ENCODE measurements around the gene NOS2.
"Not testable (repeated sequence)": the region's sequence is repeated elsewhere in the genome, so short reads cannot be mapped to it uniquely, and the experiment has no call there.

Gene NOS2

GRCh38 chr17:27838607-27839006 is 38.3 kb upstream of the NOS2 start:
- not testable (repeated sequence) for H3K4me1 ChIP-seq (ENCODE audit: control insufficient read depth in 2 of 2, insufficient read depth in 2 of 2, low read length in 2 of 2); H3K27ac ChIP-seq (ENCODE audit: low read depth in 2 of 2, low read length in 2 of 2); H3K27me3 ChIP-seq (ENCODE audit: control insufficient read depth in 2 of 2, insufficient read depth in 2 of 2, low read length in 2 of 2); H3K36me3 ChIP-seq (ENCODE audit: control insufficient read depth in 2 of 2, insufficient read depth in 2 of 2, low read length in 2 of 2); H3K9ac ChIP-seq (ENCODE audit: low read depth in 1 of 2, low read length in 2 of 2); H3K9me3 ChIP-seq (ENCODE audit: control insufficient read depth in 2 of 2, low read length in 2 of 2); H3K4me3 ChIP-seq (ENCODE audit: low read length in 2 of 2)

DNA sequence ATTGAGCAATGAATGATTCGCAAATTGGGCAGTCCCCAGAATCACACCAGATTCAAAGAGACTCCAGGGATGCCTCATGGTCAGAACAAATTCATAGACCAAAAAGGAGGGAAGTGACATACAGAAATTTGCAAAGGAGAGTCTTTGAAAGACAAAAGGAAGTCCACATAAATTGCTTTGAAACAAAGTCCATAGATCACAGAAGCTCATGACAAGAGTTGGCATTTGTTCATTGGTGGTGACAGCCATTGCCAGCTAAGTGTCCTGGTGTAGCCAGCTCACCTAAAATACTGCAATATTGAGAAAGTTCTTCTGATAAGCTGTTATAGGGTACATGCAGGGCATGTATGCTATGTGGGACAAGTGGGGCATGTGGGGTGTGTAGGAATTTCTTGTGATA is 37.4 kb upstream of the NOS2 start:
- not testable (repeated sequence) for H3K9ac ChIP-seq (ENCODE audit: low read depth in 1 of 2, low read length in 2 of 2); H3K4me3 ChIP-seq (ENCODE audit: low read length in 2 of 2); H3K36me3 ChIP-seq (ENCODE audit: control insufficient read depth in 2 of 2, insufficient read depth in 2 of 2, low read length in 2 of 2); H3K27ac ChIP-seq (ENCODE audit: low read depth in 2 of 2, low read length in 2 of 2); H3K9me3 ChIP-seq (ENCODE audit: control insufficient read depth in 2 of 2, low read length in 2 of 2); H3K27me3 ChIP-seq (ENCODE audit: control insufficient read depth in 2 of 2, insufficient read depth in 2 of 2, low read length in 2 of 2); H3K4me1 ChIP-seq (ENCODE audit: control insufficient read depth in 2 of 2, insufficient read depth in 2 of 2, low read length in 2 of 2)

- H3K4me3 ChIP-seq (ENCODE audit: low read length in 2 of 2) = no peak overlapping the region
- no peak overlapping the region for H3K9ac ChIP-seq (ENCODE audit: low read depth in 1 of 2, low read length in 2 of 2)
- H3K4me1 ChIP-seq (ENCODE audit: control insufficient read depth in 2 of 2, insufficient read depth in 2 of 2, low read length in 2 of 2) = no peaks in the 10 kb centered on the region
- no peaks in the 10 kb centered on the region for H3K36me3 ChIP-seq (ENCODE audit: control insufficient read depth in 2 of 2, insufficient read depth in 2 of 2, low read length in 2 of 2)
- peaks cover 0 to 3% of the 10 kb centered on the region in 2 donors for H3K9me3 ChIP-seq (ENCODE audit: control insufficient read depth in 2 of 2, low read length in 2 of 2)
- no peak overlapping the region for H3K27ac ChIP-seq (ENCODE audit: low read depth in 2 of 2, low read length in 2 of 2)
- H3K27me3 ChIP-seq (ENCODE audit: control insufficient read depth in 2 of 2, insufficient read depth in 2 of 2, low read length in 2 of 2) = no peaks in the 10 kb centered on the region
These were observed 36.3 kb upstream of the NOS2 start for GRCh38 chr17:27836651-27837050.

GRCh38 chr17:27834571-27834970 is 34.2 kb upstream of the NOS2 start:
- Histone ChIP-seq H3K4me1 (ENCODE audit: control insufficient read depth in 2 of 2, insufficient read depth in 2 of 2, low read length in 2 of 2) (no peaks in the 10 kb centered on the region), H3K27ac (ENCODE audit: low read depth in 2 of 2, low read length in 2 of 2) (no peak overlapping the region), H3K4me3 (ENCODE audit: low read length in 2 of 2) (no peak overlapping the region), H3K9ac (ENCODE audit: low read depth in 1 of 2, low read length in 2 of 2) (no peak overlapping the region), H3K9me3 (ENCODE audit: control insufficient read depth in 2 of 2, low read length in 2 of 2) (peaks cover 0 to 3% of the 10 kb centered on the region in 2 donors), H3K36me3 (ENCODE audit: control insufficient read depth in 2 of 2, insufficient read depth in 2 of 2, low read length in 2 of 2) (no peaks in the 10 kb centered on the region), H3K27me3 (ENCODE audit: control insufficient read depth in 2 of 2, insufficient read depth in 2 of 2, low read length in 2 of 2) (no peaks in the 10 kb centered on the region)

- Histone ChIP-seq H3K27me3 (ENCODE audit: control insufficient read depth in 2 of 2, insufficient read depth in 2 of 2, low read length in 2 of 2) (no peaks in the 10 kb centered on the region), H3K9me3 (ENCODE audit: control insufficient read depth in 2 of 2, low read length in 2 of 2) (peaks cover 0 to 3% of the 10 kb centered on the region in 2 donors), H3K36me3 (ENCODE audit: control insufficient read depth in 2 of 2, insufficient read depth in 2 of 2, low read length in 2 of 2) (no peaks in the 10 kb centered on the region), H3K9ac (ENCODE audit: low read depth in 1 of 2, low read length in 2 of 2) (no peak overlapping the region), H3K4me1 (ENCODE audit: control insufficient read depth in 2 of 2, insufficient read depth in 2 of 2, low read length in 2 of 2) (no peaks in the 10 kb centered on the region), H3K4me3 (ENCODE audit: low read length in 2 of 2) (no peak overlapping the region), H3K27ac (ENCODE audit: low read depth in 2 of 2, low read length in 2 of 2) (no peak overlapping the region)
These were observed 32.5 kb upstream of the NOS2 start for GRCh38 chr17:27832831-27833230.

DNA sequence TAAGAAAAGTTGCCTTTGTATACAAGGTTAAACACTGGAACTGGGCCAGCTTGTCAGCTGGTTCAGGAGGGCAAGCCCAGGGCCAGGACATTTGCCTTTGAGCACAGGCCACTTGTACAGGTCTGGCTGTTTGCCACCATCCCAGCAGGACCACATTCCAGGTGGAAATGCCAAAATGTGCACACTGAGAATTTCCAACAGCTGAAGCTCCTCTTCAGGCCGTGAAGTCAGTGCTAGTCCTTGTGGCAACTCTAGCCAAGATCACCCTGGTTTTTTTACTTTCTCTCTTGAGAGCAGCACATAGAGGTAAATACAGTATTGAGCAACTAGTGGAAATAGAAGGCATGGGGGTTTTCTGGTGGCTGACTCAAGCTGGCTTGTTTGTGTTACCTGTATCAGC is 29.6 kb upstream of the NOS2 start:
- H3K27ac ChIP-seq (ENCODE audit: low read depth in 2 of 2, low read length in 2 of 2); H3K4me3 ChIP-seq (ENCODE audit: low read length in 2 of 2); H3K9ac ChIP-seq (ENCODE audit: low read depth in 1 of 2, low read length in 2 of 2); H3K9me3 ChIP-seq (ENCODE audit: control insufficient read depth in 2 of 2, low read length in 2 of 2); H3K27me3 ChIP-seq (ENCODE audit: control insufficient read depth in 2 of 2, insufficient read depth in 2 of 2, low read length in 2 of 2); H3K36me3 ChIP-seq (ENCODE audit: control insufficient read depth in 2 of 2, insufficient read depth in 2 of 2, low read length in 2 of 2); H3K4me1 ChIP-seq (ENCODE audit: control insufficient read depth in 2 of 2, insufficient read depth in 2 of 2, low read length in 2 of 2): not testable (repeated sequence)

- H3K4me3 ChIP-seq (ENCODE audit: low read length in 2 of 2); H3K27ac ChIP-seq (ENCODE audit: low read depth in 2 of 2, low read length in 2 of 2); H3K9me3 ChIP-seq (ENCODE audit: control insufficient read depth in 2 of 2, low read length in 2 of 2); H3K4me1 ChIP-seq (ENCODE audit: control insufficient read depth in 2 of 2, insufficient read depth in 2 of 2, low read length in 2 of 2); H3K9ac ChIP-seq (ENCODE audit: low read depth in 1 of 2, low read length in 2 of 2); H3K36me3 ChIP-seq (ENCODE audit: control insufficient read depth in 2 of 2, insufficient read depth in 2 of 2, low read length in 2 of 2); H3K27me3 ChIP-seq (ENCODE audit: control insufficient read depth in 2 of 2, insufficient read depth in 2 of 2, low read length in 2 of 2): not testable (repeated sequence)
These were observed 28.9 kb upstream of the NOS2 start for GRCh38 chr17:27829143-27829711.

DNA sequence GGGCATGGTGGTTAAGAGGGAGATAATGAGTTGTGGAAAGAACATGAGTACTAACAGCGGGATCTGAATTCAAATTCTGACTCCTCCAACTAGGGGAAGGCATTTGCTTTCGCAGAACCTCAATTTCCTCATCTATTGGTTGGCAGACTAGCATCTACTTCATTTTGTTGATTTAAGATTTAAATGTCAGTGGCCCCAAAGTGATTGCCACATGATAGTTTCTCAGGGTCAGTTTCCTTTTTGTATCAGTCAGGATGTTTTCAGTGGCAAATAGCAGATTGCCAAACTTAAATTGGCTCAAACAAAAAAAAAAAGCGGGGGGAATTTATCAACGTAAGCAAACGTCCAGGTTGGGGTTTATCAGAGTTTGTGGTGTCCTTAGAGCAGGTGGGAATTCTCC is 25.1 kb upstream of the NOS2 start:
- Histone ChIP-seq H3K27me3 (ENCODE audit: control insufficient read depth in 2 of 2, insufficient read depth in 2 of 2, low read length in 2 of 2) (no peaks in the 10 kb centered on the region), H3K36me3 (ENCODE audit: control insufficient read depth in 2 of 2, insufficient read depth in 2 of 2, low read length in 2 of 2) (no peaks in the 10 kb centered on the region), H3K4me1 (ENCODE audit: control insufficient read depth in 2 of 2, insufficient read depth in 2 of 2, low read length in 2 of 2) (peaks cover 4 to 7% of the 10 kb centered on the region in 2 donors), H3K27ac (ENCODE audit: low read depth in 2 of 2, low read length in 2 of 2) (no peak overlapping the region), H3K9me3 (ENCODE audit: control insufficient read depth in 2 of 2, low read length in 2 of 2) (peaks cover 0 to 7% of the 10 kb centered on the region in 2 donors), H3K9ac (ENCODE audit: low read depth in 1 of 2, low read length in 2 of 2) (no peak overlapping the region), H3K4me3 (ENCODE audit: low read length in 2 of 2) (no peak overlapping the region)

GRCh38 chr17:27824745-27825144 is 24.4 kb upstream of the NOS2 start:
- Histone ChIP-seq H3K9me3 (ENCODE audit: control insufficient read depth in 2 of 2, low read length in 2 of 2) (peaks cover 0 to 7% of the 10 kb centered on the region in 2 donors), H3K36me3 (ENCODE audit: control insufficient read depth in 2 of 2, insufficient read depth in 2 of 2, low read length in 2 of 2) (no peaks in the 10 kb centered on the region), H3K4me1 (ENCODE audit: control insufficient read depth in 2 of 2, insufficient read depth in 2 of 2, low read length in 2 of 2) (peaks cover 4 to 7% of the 10 kb centered on the region in 2 donors), H3K27ac (ENCODE audit: low read depth in 2 of 2, low read length in 2 of 2) (no peak overlapping the region), H3K4me3 (ENCODE audit: low read length in 2 of 2) (no peak overlapping the region), H3K9ac (ENCODE audit: low read depth in 1 of 2, low read length in 2 of 2) (no peak overlapping the region), H3K27me3 (ENCODE audit: control insufficient read depth in 2 of 2, insufficient read depth in 2 of 2, low read length in 2 of 2) (no peaks in the 10 kb centered on the region)

- H3K9ac ChIP-seq (ENCODE audit: low read depth in 1 of 2, low read length in 2 of 2) = no peak overlapping the region
- no peak overlapping the region for H3K27ac ChIP-seq (ENCODE audit: low read depth in 2 of 2, low read length in 2 of 2)
- H3K9me3 ChIP-seq (ENCODE audit: control insufficient read depth in 2 of 2, low read length in 2 of 2) = peaks cover 0 to 7% of the 10 kb centered on the region in 2 donors
- H3K4me3 ChIP-seq (ENCODE audit: low read length in 2 of 2) = no peak overlapping the region
- H3K36me3 ChIP-seq (ENCODE audit: control insufficient read depth in 2 of 2, insufficient read depth in 2 of 2, low read length in 2 of 2) = no peaks in the 10 kb centered on the region
- H3K4me1 ChIP-seq (ENCODE audit: control insufficient read depth in 2 of 2, insufficient read depth in 2 of 2, low read length in 2 of 2) = peaks cover 4 to 10% of the 10 kb centered on the region in 2 donors
- H3K27me3 ChIP-seq (ENCODE audit: control insufficient read depth in 2 of 2, insufficient read depth in 2 of 2, low read length in 2 of 2) = no peaks in the 10 kb centered on the region
These were observed 23.9 kb upstream of the NOS2 start for GRCh38 chr17:27824176-27824715.

- not testable (repeated sequence) for H3K27ac ChIP-seq (ENCODE audit: low read depth in 2 of 2, low read length in 2 of 2); H3K36me3 ChIP-seq (ENCODE audit: control insufficient read depth in 2 of 2, insufficient read depth in 2 of 2, low read length in 2 of 2); H3K4me3 ChIP-seq (ENCODE audit: low read length in 2 of 2); H3K9ac ChIP-seq (ENCODE audit: low read depth in 1 of 2, low read length in 2 of 2); H3K9me3 ChIP-seq (ENCODE audit: control insufficient read depth in 2 of 2, low read length in 2 of 2); H3K27me3 ChIP-seq (ENCODE audit: control insufficient read depth in 2 of 2, insufficient read depth in 2 of 2, low read length in 2 of 2)
- H3K4me1 ChIP-seq (ENCODE audit: control insufficient read depth in 2 of 2, insufficient read depth in 2 of 2, low read length in 2 of 2) = peaks cover 7 to 22% of the 10 kb centered on the region in 2 donors
These were observed 21.8 kb upstream of the NOS2 start for GRCh38 chr17:27822108-27822507.
